NCI-H128 (cell line): Measurements from ENCODE around the gene IDNK.
"Not testable (repeated sequence)": the region's sequence is repeated elsewhere in the genome, so short reads cannot be mapped to it uniquely, and the experiment has no call there.

Experiments
- DNase-seq: peaks from one replicate; lab custom pipeline; 2025; ENCODE audit not compliant: unreplicated experiment; lab: John Stamatoyannopoulos, UW

IDNK gene

GRCh38 chr9:83622939-83623678 is at the start of gene IDNK:
Gene IDNK (plus strand): TSS chr9:83623143. CDS start chr9:83623172, 29 bp downstream.
- no peak for DNase-seq

GRCh38 chr9:83574482-83574881 is 48.5 kb upstream of the IDNK start:
- DNase-seq: no peak

GRCh38 chr9:83582029-83582428 is 40.9 kb upstream of the IDNK start:
- DNase-seq: no peak

- DNase-seq: no peak
These were observed 39.6 kb upstream of the IDNK start for GRCh38 chr9:83583151-83584014.

- no peak for DNase-seq
These were observed 37.9 kb upstream of the IDNK start for GRCh38 chr9:83584995-83585394.

GRCh38 chr9:83588256-83588655 is 34.7 kb upstream of the IDNK start:
- DNase-seq: no peak

DNA sequence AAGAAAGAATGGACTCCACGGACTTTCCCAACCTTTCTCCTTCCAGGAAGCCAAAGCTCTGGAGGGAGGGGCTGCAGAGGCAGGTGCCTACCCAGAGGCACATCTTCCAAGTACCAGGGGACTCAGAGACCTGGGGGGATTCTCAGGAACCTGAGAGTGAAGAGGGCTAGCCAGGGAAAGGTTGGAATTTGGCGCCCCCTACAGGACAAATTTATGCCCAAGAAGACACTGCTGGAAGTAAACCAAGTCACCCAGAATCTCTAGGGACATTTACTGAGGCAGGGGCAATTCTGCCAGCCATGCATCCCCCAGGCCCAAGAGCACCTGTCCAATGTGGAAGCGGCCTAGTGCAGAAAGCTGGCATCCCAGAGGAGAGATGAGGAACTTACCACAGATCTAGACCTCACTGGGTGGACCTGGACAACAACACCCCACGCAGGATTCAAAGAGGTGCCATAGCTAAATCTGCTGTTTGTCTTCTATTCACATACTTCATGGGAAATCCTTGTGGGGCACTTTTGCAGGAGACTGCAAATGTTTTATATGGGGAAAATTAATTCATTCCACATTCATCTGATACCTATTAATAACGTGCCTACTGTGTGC is 25.9 kb upstream of the IDNK start:
- DNase-seq: no peak

- no peak for DNase-seq
These were observed 24.5 kb upstream of the IDNK start for GRCh38 chr9:83598487-83598886.

GRCh38 chr9:83599071-83599470 is 23.9 kb upstream of the IDNK start:
- no peak for DNase-seq

DNA sequence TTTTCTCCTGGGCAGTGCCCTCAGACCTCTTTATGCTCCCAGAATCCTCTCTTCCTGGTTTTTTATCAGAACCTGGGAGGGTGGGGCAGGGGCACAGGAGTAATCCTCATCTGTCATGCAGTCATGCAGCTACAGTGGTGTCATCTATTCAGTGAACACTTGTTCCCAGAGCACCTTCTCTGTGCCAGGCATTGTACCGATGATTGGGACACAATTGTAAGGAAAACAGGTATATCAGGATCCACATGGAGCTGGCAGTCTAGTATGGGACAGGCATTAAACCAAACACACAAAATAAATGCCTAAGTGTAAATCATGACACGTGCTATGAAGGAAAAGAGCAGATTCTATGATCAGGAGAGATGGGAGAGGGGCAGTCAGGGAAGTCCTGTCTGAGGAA is 21.5 kb upstream of the IDNK start:
- DNase-seq: no peak

GRCh38 chr9:83607620-83608019 is 15.3 kb upstream of the IDNK start:
- DNase-seq: not testable (repeated sequence)

- not testable (repeated sequence) for DNase-seq
These were observed 9.6 kb upstream of the IDNK start for GRCh38 chr9:83613298-83613697.

GRCh38 chr9:83617299-83617698 is 5.6 kb upstream of the IDNK start:
- DNase-seq: no peak

DNA sequence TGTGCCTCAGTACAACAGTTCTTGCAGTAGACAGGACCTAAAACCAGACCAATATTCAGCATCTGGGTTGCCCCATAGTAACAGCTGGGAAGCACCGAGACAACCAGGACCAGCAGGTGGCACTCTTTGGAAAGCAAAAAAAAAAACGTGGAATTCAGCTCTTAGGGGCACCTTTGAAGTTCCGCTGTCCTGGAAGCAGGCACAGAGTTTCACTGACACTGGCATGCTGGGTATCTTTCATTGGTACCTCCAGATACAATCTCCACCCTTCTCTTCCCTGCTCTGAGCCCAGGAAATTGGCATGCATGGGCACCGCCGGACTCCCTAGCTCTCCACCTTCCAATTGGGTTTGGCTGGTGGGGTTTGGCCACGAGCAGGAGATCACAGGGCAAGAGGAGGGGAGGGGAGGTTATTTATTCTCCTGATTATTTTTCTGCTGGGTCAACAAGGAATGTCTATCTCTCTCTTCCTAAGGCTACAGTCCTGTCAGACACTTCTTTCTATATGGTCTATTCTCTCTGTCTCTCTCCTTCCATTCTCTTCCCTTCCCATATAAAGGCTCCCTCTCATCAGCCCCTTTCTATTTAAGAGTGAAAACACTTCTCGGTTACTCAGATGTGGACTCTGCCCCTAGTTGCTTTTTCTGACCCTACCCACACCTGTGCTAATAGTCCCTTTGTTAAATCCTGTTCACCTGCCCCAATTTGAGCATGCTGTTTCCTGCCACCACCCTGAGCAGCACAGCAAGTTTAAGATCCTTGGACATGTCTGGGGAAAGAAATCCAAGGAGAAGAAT is 1.9 kb upstream of the IDNK start:
- DNase-seq: no peak

- DNase-seq: peak; percentile 23
These were observed 457 bp upstream of the IDNK start for GRCh38 chr9:83622433-83622938.

GRCh38 chr9:83623679-83624076 is 735 bp downstream of the IDNK start:
- no peak for DNase-seq

GRCh38 chr9:83625178-83625577 is 2.2 kb downstream of the IDNK start:
- DNase-seq: no peak

- no peak for DNase-seq
These were observed 5.6 kb downstream of the IDNK start for GRCh38 chr9:83628540-83628939.

DNA sequence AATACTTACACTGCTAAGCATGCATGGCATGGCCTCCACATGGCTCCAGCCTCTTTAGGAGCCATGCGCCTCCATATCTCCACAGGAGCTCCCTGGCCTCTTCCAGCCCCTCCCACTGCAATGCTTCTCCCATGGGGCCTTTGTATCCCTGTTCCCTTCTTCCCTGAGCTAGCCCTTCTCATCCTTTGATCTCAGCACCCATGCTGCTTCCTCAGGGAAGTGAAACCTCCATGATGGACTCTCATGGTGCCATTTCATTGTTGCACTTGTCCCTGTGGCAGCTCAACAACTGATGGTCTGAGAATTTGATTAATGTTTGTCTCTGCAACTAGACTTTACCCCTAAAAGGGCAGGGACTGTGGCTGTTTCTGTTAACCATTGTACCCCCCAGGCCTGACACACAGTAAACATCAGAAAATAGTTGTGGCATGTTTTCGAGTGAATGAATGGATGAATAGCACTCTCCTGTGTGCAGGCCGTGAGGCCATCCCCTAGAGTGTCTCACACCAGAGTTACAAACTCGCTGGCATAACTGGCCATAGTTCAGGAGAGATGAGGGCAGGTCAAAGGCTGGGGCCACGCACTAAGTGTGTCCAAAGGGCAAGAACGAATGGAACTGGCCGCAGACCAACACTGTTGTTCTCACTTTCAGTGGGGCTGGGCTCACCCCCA is 6.6 kb downstream of the IDNK start:
- DNase-seq: no peak

DNA sequence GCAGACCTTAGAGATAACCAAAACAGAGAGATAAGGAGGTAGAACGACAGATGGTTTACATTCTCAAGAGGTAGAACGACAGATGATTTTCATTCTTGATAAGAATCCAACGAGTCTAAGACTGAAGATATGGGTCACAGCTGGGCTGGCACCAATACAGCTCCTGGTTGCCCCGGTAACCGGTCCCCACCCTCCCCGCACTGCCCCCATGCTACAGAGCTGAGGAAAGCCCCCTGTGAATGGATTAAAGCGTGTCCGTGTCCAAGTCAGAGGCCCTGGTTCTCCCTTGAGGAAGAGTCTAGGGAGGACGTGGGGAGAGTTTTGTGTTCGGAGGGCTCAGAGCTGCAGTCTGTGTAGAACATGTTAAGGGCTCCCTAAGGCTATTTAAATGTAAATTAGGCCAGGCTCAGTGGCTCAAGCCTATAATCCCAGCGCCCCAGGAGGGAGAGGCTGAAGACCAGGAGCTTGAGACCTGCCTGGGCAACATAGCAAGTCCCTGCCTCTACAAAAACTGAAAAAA is 8.1 kb downstream of the IDNK start:
- DNase-seq: no peak
